ENCODE measurements around the gene CDKN2A. TPM values are rescaled to one million over a fixed set of nuclear protein-coding genes. Genes with fewer than 3 reads are reported as not detected.

The CDKN2A gene
- total RNA-seq, 1 donor from 2014 or later, result not detected

- H3K4me1 Mint-ChIP-seq (ENCODE audit: low read depth, unreplicated experiment), result peaks cover 7% of the 10 kb centered on the region
- H3K9me3 Mint-ChIP-seq (ENCODE audit: unreplicated experiment), result peaks cover 16% of the 10 kb centered on the region
- peaks cover 60% of the 10 kb centered on the region for H3K27me3 Mint-ChIP-seq (ENCODE audit: unreplicated experiment)
- H3K36me3 Mint-ChIP-seq (ENCODE audit: unreplicated experiment), result no peaks in the 10 kb centered on the region
- no peak for TF ChIP-seq CTCF (IDR thresholded peaks at IDR 0.05; ENCODE audit: partially characterized antibody, unreplicated experiment)
- no peak overlapping the region for H3K27ac Mint-ChIP-seq (ENCODE audit: unreplicated experiment)
- H3K4me3 Mint-ChIP-seq (ENCODE audit: unreplicated experiment), result peak overlapping the region; percentile 35
- DNase-seq, result peak; percentile 60
These were observed 25.7 kb downstream of the CDKN2A start for GRCh38 chr9:21968331-21969010.

DNA sequence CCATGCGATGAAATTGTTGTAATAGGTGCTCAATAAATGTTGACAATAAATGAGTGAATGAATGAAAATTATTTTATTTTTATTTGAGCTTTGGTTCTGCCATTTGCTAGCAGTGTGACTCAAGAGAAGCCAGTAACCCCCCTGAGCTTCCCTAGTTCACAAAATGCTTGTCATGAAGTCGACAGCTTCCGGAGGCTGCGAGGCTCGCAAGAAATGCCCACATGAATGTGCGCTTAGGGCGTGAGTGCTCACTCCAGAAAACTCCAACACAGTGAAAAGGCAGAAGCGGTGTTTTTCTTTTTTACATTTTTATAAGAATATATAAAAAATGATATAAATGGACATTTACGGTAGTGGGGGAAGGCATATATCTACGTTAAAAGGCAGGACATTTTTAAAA lies 26.5 kb downstream of the CDKN2A start:
- Mint-ChIP-seq H3K27ac (ENCODE audit: unreplicated experiment) (no peak overlapping the region), H3K27me3 (ENCODE audit: unreplicated experiment) (peaks cover 59% of the 10 kb centered on the region)

GRCh38 chr9:21967169-21967568 lies 27.0 kb downstream of the CDKN2A start:
- no peak for DNase-seq
- peaks cover 16% of the 10 kb centered on the region for H3K9me3 Mint-ChIP-seq (ENCODE audit: unreplicated experiment)
- peaks cover 54% of the 10 kb centered on the region for H3K27me3 Mint-ChIP-seq (ENCODE audit: unreplicated experiment)
- no peak overlapping the region for H3K27ac Mint-ChIP-seq (ENCODE audit: unreplicated experiment)
- TF ChIP-seq CTCF (IDR thresholded peaks at IDR 0.05; ENCODE audit: partially characterized antibody, unreplicated experiment), result no peak
- no peak overlapping the region for H3K4me3 Mint-ChIP-seq (ENCODE audit: unreplicated experiment)
- H3K36me3 Mint-ChIP-seq (ENCODE audit: unreplicated experiment), result no peaks in the 10 kb centered on the region
- H3K4me1 Mint-ChIP-seq (ENCODE audit: low read depth, unreplicated experiment), result peaks cover 7% of the 10 kb centered on the region

More for the DNA sequence above, 26.5 kb downstream of the CDKN2A start:
- no peak for DNase-seq
- Mint-ChIP-seq H3K9me3 (ENCODE audit: unreplicated experiment) (peaks cover 16% of the 10 kb centered on the region), H3K4me1 (ENCODE audit: low read depth, unreplicated experiment) (peaks cover 7% of the 10 kb centered on the region), H3K4me3 (ENCODE audit: unreplicated experiment) (no peak overlapping the region), H3K36me3 (ENCODE audit: unreplicated experiment) (no peaks in the 10 kb centered on the region)
- TF ChIP-seq CTCF (IDR thresholded peaks at IDR 0.05; ENCODE audit: partially characterized antibody, unreplicated experiment), result no peak

DNA sequence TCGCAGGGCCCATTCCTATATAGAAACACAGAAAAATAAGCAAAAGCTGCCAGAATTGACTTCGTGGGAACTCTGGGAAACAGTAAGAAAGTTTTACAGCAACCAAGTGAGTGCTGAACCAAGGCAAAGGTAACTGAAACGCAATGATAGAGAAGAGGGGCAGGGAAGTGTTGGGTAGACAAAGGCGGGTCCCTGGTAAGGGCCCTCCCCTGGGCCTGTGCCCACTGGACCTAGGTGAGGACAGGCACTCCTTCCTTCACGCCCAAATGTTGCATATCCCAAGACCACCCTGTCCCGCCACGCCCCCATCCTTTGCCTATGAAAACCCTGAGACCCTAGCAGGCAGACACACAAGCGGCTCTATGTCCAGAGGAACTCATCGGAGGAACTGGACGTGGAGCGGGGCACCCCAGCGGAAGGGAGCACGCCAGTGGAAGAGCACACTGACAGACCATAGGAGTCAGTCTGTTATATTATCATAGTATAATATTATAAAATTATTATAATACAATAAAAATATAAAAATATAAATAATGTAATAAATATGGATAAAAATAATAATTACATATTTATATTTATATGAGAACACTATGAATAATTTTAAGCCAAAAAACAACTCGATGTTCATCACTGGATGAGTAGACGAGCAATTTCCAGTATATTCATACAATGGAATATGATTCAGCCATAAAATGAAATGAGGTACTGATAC lies 27.9 kb downstream of the CDKN2A start:
- TF ChIP-seq CTCF (IDR thresholded peaks at IDR 0.05; ENCODE audit: partially characterized antibody, unreplicated experiment), result no peak

DNA sequence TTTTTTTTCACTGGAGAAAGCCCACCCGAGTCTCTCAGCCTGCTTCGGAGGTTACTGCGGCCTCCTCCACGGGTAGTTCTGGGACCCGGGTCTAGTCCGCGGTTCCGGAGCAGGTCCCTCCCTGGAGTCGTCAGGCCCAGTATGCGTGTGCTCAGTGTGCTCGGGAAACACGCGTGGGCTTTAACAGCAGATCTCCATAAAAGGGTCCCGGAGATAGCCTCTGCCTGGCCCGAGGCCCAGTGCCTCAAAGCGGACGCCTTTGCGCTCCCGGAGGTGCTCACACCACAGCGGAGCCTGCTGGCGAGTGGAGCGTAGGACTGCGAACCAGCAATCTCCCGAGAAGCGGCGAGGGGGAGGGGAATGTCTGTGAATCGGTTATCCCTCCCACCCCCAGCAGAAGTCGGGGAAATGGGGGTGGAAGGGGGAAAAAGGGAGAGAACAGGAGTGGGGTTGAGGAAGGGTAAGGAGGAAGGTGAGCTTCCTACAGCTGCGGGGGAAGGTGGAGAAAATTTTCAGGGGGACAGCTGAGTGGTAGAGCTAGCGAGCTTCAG lies 28.7 kb downstream of the CDKN2A start:
- no peak overlapping the region for H3K27ac Mint-ChIP-seq (ENCODE audit: unreplicated experiment)
- peaks cover 7% of the 10 kb centered on the region for H3K4me1 Mint-ChIP-seq (ENCODE audit: low read depth, unreplicated experiment)
- peaks cover 48% of the 10 kb centered on the region for H3K27me3 Mint-ChIP-seq (ENCODE audit: unreplicated experiment)
- peaks cover 13% of the 10 kb centered on the region for H3K9me3 Mint-ChIP-seq (ENCODE audit: unreplicated experiment)
- DNase-seq, result peak; percentile 84
- no peak for TF ChIP-seq CTCF (IDR thresholded peaks at IDR 0.05; ENCODE audit: partially characterized antibody, unreplicated experiment)
- H3K4me3 Mint-ChIP-seq (ENCODE audit: unreplicated experiment), result peak overlapping the region; percentile 63
- H3K36me3 Mint-ChIP-seq (ENCODE audit: unreplicated experiment), result peaks cover 1% of the 10 kb centered on the region

More for the DNA sequence above, 27.9 kb downstream of the CDKN2A start:
- Mint-ChIP-seq H3K27me3 (ENCODE audit: unreplicated experiment) (peaks cover 47% of the 10 kb centered on the region), H3K4me1 (ENCODE audit: low read depth, unreplicated experiment) (peaks cover 7% of the 10 kb centered on the region), H3K9me3 (ENCODE audit: unreplicated experiment) (peaks cover 15% of the 10 kb centered on the region), H3K36me3 (ENCODE audit: unreplicated experiment) (no peaks in the 10 kb centered on the region), H3K27ac (ENCODE audit: unreplicated experiment) (no peak overlapping the region), H3K4me3 (ENCODE audit: unreplicated experiment) (no peak overlapping the region)
- no peak for DNase-seq

All from glutamatergic neuron (in vitro differentiated cells).